Measurements from ENCODE around the gene PDZD7. TPM values are rescaled to one million over a fixed set of nuclear protein-coding genes. Genes with fewer than 3 reads are reported as not detected.

PDZD7 gene
- total and polyA plus RNA-seq, 2 of the 8 experiments (the other 6 are each of a cell fraction or from before 2014, with no cell fraction given): 0.88 to 1.6 TPM

DNA sequence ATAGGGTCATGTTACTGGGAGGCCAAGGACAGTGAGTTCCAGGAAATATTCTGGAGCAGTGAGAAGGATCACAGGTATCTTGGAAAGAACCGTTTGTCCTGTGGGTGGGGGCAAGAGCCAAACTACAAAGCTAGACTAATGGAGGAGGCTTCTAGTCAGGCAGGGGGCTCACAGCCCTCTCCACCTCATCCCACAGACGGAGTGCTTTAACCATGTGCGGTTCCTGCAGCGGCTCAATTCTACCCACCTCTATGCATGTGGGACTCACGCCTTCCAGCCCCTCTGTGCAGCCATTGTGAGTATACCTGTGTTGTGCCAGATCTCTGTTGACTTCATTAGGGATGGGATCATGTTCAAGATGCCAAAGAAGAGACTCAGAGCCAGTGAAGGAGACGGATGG, 53.5 kb downstream of the PDZD7 start (continued):
- TF ChIP-seq KDM4A (IDR thresholded peaks at IDR 0.05; ENCODE audit: low read depth, low read length, severe bottlenecking) (no peak), EP300 (IDR thresholded peaks at IDR 0.05; ENCODE audit: borderline replicate concordance in 1 of 2, low read depth in 2 of 2, low read length in 2 of 2) (no peak)

All from H1 (cell line).